Hypothalamus (tissue), 51 donors: ENCODE data around the gene DNER.
A peak's percentile ranks its signal among the peaks of the same experiment; 100 is the strongest.

Experiments
- DNase-seq, 51 donors: peaks; one replicate each; lab custom pipeline; 2025; lab: John Stamatoyannopoulos, UW

Gene DNER

GRCh38 chr2:229575569-229576315 is 138.6 kb downstream of the DNER start:
- no peak for DNase-seq

- no peak for DNase-seq
Observed at GRCh38 chr2:229572507-229573271, 141.7 kb downstream of the DNER start.

- DNase-seq, result peak in 1 of 51 donors; percentile 26
Observed at GRCh38 chr2:229571243-229571642, 143.1 kb downstream of the DNER start.

- DNase-seq, result no peak
Observed at GRCh38 chr2:229566370-229566769, 148.0 kb downstream of the DNER start.

GRCh38 chr2:229564300-229564907 is 150.0 kb downstream of the DNER start:
- no peak for DNase-seq

- no peak for DNase-seq
Observed at GRCh38 chr2:229563388-229563787, 151.0 kb downstream of the DNER start.

- DNase-seq, result no peak
Observed at GRCh38 chr2:229562472-229563127, 151.8 kb downstream of the DNER start.

GRCh38 chr2:229559986-229560385 is 154.4 kb downstream of the DNER start:
- no peak for DNase-seq

GRCh38 chr2:229553091-229553490 is 161.3 kb downstream of the DNER start:
- DNase-seq, result no peak

GRCh38 chr2:229543176-229543873 is 171.0 kb downstream of the DNER start:
- DNase-seq, result no peak

- DNase-seq, result no peak
Observed at GRCh38 chr2:229539628-229540027, 174.7 kb downstream of the DNER start.

GRCh38 chr2:229531594-229531993 is 182.8 kb downstream of the DNER start:
- no peak for DNase-seq

- no peak for DNase-seq
Observed at GRCh38 chr2:229530434-229530833, 183.9 kb downstream of the DNER start.

- DNase-seq, result no peak
Observed at GRCh38 chr2:229528846-229529245, 185.5 kb downstream of the DNER start.

GRCh38 chr2:229526951-229527350 is 187.4 kb downstream of the DNER start:
- DNase-seq, result no peak

- DNase-seq, result no peak
Observed at GRCh38 chr2:229524799-229525198, 189.6 kb downstream of the DNER start.

- DNase-seq, result no peak
Observed at GRCh38 chr2:229523663-229524062, 190.7 kb downstream of the DNER start.

- no peak for DNase-seq
Observed at GRCh38 chr2:229521576-229521975, 192.8 kb downstream of the DNER start.

- DNase-seq, result no peak
Observed at GRCh38 chr2:229520691-229521096, 193.7 kb downstream of the DNER start.

GRCh38 chr2:229519655-229520430 is 194.5 kb downstream of the DNER start:
- DNase-seq, result no peak
